GM19467 (cell line): ENCODE data around the gene B3GAT3.
"Not testable (repeated sequence)": the region's sequence is repeated elsewhere in the genome, so short reads cannot be mapped to it uniquely, and the experiment has no call there.

Experiments
- ATAC-seq: cut with Tn5 transposase; IDR thresholded peaks from one replicate; pipeline ENCODE4 v1.9.1; 2021; ENCODE audit warnings: mild to moderate bottlenecking, moderate library complexity; ENCODE audit not compliant: unreplicated experiment

B3GAT3 gene

DNA sequence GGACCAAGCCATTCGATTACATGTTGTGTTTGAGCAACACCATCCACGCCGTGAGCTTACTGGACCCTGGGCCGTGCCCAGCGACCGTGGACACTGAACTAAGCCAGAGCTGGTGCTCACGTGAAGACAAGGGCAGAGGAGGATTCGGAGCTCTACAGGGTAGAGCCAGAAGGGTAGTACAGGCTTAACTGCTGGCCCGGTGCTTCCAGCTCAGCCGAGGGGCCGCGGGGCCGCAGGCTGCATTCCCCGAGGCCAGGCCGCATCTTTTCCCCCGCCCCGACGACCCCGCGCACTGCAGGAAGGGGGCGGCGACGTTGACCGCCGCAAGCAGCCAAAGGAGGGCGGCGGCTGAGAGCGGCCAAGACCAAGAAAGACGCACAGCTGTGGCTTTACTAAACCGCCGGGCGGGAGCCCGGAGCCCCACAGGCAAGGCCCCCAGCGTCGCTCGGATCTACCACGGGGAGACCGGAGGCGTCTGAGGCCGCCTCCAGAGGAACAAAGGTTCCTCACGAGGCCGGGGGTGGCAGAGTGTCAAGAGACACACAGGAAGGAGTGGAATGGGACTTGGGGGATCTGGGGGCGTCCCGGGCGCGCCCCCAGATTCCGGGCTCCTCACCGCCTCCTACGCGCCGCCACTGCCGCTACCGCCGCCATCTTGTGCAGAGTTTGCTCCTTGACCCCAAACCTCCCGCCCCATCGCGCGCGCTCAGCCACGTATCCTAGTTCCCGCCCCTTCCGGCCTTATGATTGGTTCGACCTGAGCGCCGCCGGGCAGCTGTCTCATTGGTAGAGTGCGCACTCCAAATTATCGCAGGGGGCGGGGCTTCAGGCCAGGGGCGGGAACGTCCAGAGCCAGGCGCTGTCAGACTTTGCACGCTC, 24.4 kb upstream of the B3GAT3 start, which contains the start of gene GANAB:
Gene GANAB, minus strand, starts transcription at position 668 of the 879 bp plus-strand sequence. Its CDS starts 14 bp downstream, at position 654.
- ATAC-seq = peak; percentile 81

DNA sequence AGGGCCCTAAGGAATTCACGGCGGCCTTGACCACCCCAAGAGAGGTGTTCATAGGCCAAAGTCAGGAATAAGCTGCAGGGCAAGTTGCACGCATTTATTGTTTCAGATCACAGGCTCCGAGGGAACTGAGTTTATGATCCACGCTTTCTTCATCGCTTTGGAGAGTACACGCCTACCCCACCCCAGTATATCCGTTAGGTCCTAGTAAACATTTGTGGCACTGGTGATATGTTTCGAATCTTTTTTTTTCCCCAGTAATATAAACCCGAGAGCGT, 23.8 kb upstream of the B3GAT3 start:
- no peak for ATAC-seq

GRCh38 chr11:62644220-62644619, 22.4 kb upstream of the B3GAT3 start:
- ATAC-seq = no peak

GRCh38 chr11:62632492-62632891, 10.7 kb upstream of the B3GAT3 start:
- ATAC-seq = no peak

GRCh38 chr11:62627713-62628112, 5.9 kb upstream of the B3GAT3 start:
- ATAC-seq = no peak

DNA sequence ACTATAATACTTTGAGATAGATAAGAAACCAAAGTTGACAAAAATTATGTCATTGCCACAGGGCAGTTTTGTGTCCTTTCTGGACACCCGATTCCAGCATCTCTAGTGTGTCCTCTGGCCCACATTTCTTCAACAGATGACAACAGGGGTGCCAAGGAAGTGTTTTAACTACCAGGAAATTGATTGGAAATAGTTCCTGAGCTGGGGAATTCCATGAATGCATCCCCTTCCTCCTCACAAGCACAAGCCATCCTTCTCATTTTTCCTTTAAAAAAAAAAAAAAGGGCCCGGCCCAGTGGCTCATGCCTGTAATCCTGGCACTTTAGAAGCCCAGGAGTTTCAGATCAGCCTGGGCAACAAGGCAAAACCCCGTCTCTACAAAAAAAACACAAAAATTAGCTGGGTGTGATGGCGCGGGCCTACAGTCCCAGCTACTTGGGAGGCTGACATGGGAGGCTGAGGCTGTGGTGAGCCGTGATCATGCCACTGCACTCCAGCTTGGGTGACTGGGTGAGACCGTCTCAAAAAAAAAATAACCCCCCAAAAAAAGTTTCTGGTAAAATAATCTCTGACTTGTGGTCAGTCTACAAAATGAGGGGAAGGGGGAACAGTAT, 797 bp upstream of the B3GAT3 start:
- no peak for ATAC-seq

- no peak for ATAC-seq
Observed at GRCh38 chr11:62621027-62621566, 689 bp downstream of the B3GAT3 start.

GRCh38 chr11:62616957-62617356, 4.8 kb downstream of the B3GAT3 start:
- not testable (repeated sequence) for ATAC-seq

GRCh38 chr11:62615521-62615920, 6.3 kb downstream of the B3GAT3 start:
- ATAC-seq = no peak

DNA sequence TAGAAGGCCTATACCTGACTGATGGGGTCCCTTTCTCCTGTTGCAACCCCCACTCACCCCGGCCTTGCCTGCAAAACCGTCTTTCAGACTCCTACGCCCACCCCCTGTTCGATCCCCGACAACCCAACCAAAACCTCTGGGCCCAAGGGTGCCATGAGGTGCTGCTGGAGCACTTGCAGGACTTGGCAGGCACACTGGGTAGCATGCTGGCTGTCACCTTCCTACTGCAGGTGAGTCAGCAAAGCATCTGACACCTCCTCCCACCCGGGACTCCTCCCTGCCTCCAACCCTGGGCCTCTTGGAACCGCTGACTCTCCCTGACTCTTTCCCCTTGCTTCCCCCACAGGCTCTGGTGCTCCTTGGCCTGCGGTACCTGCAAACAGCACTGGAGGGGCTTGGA, 7.5 kb downstream of the B3GAT3 start:
- ATAC-seq = no peak

- ATAC-seq = no peak
Observed at GRCh38 chr11:62613291-62613778, 8.5 kb downstream of the B3GAT3 start.

GRCh38 chr11:62612366-62613290, 9.2 kb downstream of the B3GAT3 start, which contains the start of the genes EML3 and ROM1:
Gene EML3, minus strand, starts transcription at chr11:62612775. Its CDS starts 318 bp downstream, at chr11:62612457.
Gene ROM1, plus strand, starts transcription at chr11:62613257. Its CDS starts 25 bp downstream, at chr11:62613282.
- peak; percentile 57 for ATAC-seq

GRCh38 chr11:62611705-62612365, 10.0 kb downstream of the B3GAT3 start:
- peak; percentile 15 for ATAC-seq

GRCh38 chr11:62610814-62611704, 10.7 kb downstream of the B3GAT3 start:
- ATAC-seq = no peak

GRCh38 chr11:62610403-62610802, 11.4 kb downstream of the B3GAT3 start:
- no peak for ATAC-seq

- no peak for ATAC-seq
Observed at GRCh38 chr11:62608776-62609175, 13.0 kb downstream of the B3GAT3 start.

DNA sequence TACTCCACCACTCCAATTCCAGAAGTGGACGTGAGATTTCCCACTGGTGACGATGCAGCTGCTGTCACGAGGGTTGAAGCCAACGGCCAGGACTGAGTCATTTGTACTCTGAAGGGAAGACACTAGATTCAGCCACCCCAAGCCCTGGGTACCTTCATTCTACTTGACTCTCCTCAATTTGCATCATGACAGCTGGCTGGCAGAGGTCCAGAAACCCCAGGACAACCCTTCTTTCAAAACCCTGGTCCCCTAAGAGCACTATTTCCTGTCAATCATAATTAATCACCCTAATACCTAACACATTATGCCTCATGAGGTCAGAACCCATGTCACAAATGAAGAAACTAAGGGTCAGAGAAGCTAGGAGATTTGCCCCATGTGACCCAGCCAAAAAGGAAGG, 14.1 kb downstream of the B3GAT3 start:
- ATAC-seq = no peak

GRCh38 chr11:62605902-62606301, 15.9 kb downstream of the B3GAT3 start:
- ATAC-seq = no peak

DNA sequence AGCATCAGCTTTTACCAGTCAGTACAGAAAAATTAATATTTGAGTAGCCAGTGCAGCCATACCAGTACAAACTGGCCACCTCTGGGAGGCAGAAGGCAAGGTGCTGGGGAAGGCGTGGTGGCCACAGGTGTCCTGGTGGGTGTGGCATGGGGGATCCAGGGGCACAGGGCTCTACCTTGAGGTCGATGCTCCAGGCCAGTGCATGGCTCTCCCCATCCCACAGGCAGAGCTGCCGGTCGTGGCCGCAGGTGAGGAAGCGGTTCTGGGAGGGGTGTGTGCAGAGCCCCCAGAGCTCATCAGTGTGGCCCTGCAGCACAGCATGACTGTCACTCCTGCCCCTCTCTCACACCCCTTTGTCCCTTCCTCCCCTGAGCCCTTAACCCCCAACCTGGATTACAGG, 16.3 kb downstream of the B3GAT3 start:
- no peak for ATAC-seq
